KOPT-K1 (cell line): Measurements from ENCODE around the gene ITPK1.
A peak's percentile ranks its signal among the peaks of the same experiment; 100 is the strongest.

Source experiments
- H3K27ac ChIP-seq: fragments of 200-600 bp; sonication (generic); 2 replicates; pipeline ENCODE4 v1.5.1; 2016; ENCODE audit warnings: antibody characterized with exemption, mild to moderate bottlenecking, low read depth, low read length; ENCODE audit not compliant: poor library complexity, severe bottlenecking
- H3K36me3 ChIP-seq: fragments of 200-600 bp; sonication (generic); 2 replicates; pipeline ENCODE4 v1.5.1; 2017; ENCODE audit warnings: antibody characterized with exemption, mild to moderate bottlenecking, low read length, moderate library complexity; ENCODE audit not compliant: insufficient read depth
- H3K9me3 ChIP-seq: fragments of 200-600 bp; sonication (generic); 2 replicates; pipeline ENCODE4 v1.5.1; 2017; ENCODE audit warnings: antibody characterized with exemption, low read length, mild to moderate bottlenecking; ENCODE audit not compliant: insufficient read depth, poor library complexity, severe bottlenecking

Gene ITPK1

GRCh38 chr14:93101181-93101580 is 14.5 kb downstream of the ITPK1 start:
- H3K36me3 ChIP-seq, result no peaks in the 10 kb centered on the region
- no peaks in the 10 kb centered on the region for H3K9me3 ChIP-seq
- H3K27ac ChIP-seq, result no peak overlapping the region

DNA sequence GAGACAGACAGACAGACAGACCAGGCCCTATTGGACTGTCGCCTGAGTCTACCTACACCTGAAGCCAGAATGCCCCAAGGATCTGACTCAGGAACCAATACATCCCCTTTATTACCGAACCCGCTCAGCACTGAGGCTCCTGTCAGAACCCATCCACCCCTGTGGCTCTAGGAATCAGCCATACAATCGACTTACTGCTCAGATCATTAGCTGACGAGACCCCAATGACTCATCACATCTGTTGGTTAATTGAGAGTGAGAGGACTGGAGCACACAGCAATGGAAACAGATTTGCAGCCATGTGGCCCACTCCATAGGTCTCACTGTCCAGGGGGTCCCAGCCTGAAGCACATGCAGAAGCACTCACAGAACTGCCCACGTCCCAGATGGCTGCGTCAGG is 15.2 kb downstream of the ITPK1 start:
- Histone ChIP-seq H3K27ac (no peak overlapping the region), H3K9me3 (no peaks in the 10 kb centered on the region), H3K36me3 (no peaks in the 10 kb centered on the region)

- Histone ChIP-seq H3K27ac (no peak overlapping the region), H3K9me3 (no peaks in the 10 kb centered on the region), H3K36me3 (no peaks in the 10 kb centered on the region)
Observed at GRCh38 chr14:93100100-93100499, 15.6 kb downstream of the ITPK1 start.

- H3K27ac ChIP-seq, result no peak overlapping the region
- H3K36me3 ChIP-seq, result no peaks in the 10 kb centered on the region
- no peaks in the 10 kb centered on the region for H3K9me3 ChIP-seq
Observed at GRCh38 chr14:93099643-93100042, 16.1 kb downstream of the ITPK1 start.

DNA sequence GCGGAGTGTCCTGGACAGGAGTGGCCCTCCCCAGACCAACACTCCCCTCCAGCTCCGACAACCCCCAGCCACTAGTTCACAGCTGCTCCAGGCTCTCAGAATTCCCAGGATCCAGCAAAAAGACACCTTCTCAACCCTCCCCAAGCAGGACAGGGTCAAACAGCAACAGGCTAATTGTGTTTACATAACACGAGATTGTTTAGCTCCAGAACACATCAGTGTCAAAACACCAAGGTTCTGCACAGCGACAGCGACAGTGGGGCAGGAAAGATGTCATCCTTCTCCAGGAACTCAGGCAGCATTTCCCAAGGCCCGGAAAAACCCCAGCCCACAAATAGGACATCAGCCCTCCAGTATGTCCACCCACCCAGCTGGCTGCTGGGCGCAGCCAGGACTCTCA is 16.5 kb downstream of the ITPK1 start:
- no peak overlapping the region for H3K27ac ChIP-seq
- no peaks in the 10 kb centered on the region for H3K9me3 ChIP-seq
- H3K36me3 ChIP-seq, result no peaks in the 10 kb centered on the region

DNA sequence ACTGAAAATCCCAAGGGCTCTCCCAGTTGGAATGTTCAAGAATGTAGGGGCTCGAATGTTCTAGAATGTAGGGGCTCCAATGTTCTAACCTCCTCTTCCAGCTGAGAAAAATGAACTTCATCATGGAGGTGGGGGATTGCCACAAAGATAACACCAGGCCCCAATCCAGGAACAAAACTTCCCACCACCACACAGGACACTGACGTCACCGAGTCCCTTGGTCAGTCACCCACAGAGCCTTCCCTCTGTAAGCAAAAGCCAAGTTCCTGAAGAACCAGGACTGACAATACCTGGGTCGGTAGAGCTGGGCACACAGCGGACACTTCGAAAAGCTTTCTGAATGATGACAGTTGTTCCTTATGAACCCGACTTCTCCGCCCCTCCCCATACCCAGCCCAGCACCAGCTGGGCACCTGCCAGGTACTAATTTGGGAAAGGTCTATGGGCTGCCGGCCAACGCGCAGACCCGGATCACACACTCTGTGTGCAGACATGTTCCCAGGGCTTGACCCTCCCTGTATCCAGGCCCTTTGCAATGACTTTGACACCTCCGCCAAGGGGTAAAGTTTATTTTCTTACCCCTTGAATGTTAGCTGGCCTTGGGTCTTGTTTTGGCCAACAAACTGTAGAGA is 18.9 kb downstream of the ITPK1 start:
- H3K36me3 ChIP-seq, result no peaks in the 10 kb centered on the region
- no peak overlapping the region for H3K27ac ChIP-seq
- no peaks in the 10 kb centered on the region for H3K9me3 ChIP-seq

GRCh38 chr14:93095742-93096510 is 19.8 kb downstream of the ITPK1 start:
- Histone ChIP-seq H3K27ac (no peak overlapping the region), H3K9me3 (no peaks in the 10 kb centered on the region), H3K36me3 (no peaks in the 10 kb centered on the region)

DNA sequence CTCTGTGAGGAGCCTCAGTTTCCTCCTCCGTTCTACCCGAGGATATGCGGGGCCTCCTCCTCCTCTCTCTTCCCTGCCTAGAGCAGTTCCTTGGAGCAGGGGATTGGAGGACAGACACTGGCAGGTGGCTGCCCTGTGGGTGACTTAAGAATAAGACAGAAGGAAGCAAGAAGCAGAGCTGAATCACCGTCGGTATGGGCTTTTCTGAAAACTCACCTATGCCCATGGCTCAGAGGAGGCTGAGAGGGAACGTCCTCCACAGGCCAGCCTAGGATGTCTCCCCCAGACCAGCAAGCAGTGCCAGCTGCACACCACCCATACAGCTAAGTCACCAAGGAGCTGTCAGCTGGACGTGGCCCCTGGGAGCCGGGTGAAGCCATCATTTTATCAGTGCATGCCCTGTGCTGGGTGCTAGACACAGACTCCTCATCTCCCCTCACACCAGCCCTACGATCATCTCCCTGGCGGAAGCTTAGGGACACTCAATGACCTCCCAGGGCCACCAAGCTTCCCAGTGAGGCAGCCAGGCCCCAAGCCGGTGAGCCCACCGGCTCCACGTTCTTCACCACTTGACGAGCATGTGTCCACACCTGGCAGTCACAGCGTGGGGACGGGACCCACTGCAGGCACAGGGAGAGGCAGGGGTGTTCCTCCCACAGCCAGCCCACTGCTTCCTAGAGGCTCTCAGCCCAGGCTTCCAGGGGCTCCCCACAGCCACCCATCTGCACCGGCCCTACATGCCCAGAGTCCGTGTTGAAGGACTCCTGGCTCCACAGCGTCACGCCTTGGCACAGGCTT is 21.4 kb downstream of the ITPK1 start:
- H3K36me3 ChIP-seq, result no peaks in the 10 kb centered on the region
- no peaks in the 10 kb centered on the region for H3K9me3 ChIP-seq
- no peak overlapping the region for H3K27ac ChIP-seq

DNA sequence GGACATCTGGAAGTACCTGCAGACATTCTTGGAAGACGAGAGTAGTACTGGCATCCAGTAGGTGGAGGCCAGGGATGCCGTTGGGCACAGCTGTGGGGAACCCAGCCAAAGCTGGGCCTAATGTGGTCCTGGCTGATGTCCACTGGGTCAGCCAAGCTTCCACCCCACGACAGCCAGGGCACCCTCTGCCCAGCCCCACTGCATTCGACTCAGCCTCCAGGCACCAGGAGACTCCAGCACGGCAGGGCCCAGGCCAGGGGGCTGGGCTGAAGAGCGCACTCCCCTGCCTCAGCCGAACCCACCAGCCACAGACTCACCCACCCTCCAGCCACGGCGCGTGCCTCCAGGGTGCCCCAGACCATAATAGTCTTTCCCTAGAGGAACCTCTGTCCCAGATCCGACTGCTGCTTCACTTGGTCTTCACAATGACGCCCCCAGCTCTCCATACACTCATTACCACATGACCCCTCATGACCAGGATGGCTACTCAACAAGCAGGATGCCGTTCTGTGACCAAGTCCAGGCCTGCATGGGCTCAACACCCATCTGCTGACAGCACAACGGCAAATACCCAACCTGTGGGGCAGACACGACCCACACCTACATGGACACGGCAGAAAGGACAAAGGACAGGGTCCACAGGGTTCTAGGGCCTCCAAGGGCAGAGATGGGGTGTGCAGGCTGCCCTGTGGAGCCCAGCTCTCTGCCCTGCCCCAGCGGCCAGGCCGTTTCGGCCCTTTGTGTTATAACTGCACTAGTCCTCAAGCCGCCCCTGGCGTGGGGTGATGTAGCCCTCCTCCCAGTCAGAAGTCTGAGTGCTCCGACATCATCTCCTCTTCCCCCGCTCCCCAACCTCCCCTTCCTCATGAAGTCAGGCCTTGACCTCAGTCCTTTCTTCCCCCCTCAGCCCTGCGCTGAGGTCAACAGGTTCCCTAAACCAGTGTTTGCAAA is 22.8 kb downstream of the ITPK1 start:
- Histone ChIP-seq H3K36me3 (no peaks in the 10 kb centered on the region), H3K27ac (no peak overlapping the region), H3K9me3 (no peaks in the 10 kb centered on the region)

- Histone ChIP-seq H3K27ac (no peak overlapping the region), H3K9me3 (no peaks in the 10 kb centered on the region), H3K36me3 (no peaks in the 10 kb centered on the region)
Observed at GRCh38 chr14:93091666-93092065, 24.1 kb downstream of the ITPK1 start.

DNA sequence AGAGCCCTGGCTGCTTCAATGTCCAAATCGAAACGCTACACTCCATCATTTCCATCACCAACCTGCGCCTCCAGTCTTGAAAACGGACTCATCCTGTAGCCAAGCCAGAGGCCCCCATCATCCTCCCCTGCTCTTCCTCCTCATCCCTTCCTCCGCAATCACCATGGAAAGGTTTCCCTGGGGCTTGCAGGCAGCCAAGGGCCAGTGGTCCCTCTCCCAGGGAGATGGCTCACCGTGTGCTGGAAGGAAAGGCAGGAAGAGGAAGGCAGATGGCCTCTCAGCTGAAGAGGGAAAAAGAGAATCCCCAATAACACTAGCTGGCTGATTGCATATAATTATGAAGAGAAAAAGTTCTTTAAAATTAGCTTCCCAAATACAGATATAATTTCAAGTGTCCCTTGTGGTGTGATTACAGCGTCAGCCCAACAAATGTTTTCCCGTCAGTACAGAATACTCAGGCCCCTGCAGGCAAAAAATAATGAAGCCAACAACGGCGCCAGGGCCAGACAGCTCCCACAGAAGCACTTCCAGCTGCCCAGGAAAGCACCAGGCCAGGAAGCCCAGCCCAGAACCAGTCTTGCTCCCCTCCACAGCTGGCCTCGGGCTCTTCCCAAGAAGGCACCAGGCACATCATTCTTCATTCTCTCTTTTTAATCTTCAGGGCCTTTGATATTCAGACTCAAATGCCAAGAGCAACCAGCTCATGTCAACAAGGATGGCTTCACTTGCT is 24.7 kb downstream of the ITPK1 start:
- H3K27ac ChIP-seq, result no peak overlapping the region
- H3K36me3 ChIP-seq, result no peaks in the 10 kb centered on the region
- no peaks in the 10 kb centered on the region for H3K9me3 ChIP-seq

DNA sequence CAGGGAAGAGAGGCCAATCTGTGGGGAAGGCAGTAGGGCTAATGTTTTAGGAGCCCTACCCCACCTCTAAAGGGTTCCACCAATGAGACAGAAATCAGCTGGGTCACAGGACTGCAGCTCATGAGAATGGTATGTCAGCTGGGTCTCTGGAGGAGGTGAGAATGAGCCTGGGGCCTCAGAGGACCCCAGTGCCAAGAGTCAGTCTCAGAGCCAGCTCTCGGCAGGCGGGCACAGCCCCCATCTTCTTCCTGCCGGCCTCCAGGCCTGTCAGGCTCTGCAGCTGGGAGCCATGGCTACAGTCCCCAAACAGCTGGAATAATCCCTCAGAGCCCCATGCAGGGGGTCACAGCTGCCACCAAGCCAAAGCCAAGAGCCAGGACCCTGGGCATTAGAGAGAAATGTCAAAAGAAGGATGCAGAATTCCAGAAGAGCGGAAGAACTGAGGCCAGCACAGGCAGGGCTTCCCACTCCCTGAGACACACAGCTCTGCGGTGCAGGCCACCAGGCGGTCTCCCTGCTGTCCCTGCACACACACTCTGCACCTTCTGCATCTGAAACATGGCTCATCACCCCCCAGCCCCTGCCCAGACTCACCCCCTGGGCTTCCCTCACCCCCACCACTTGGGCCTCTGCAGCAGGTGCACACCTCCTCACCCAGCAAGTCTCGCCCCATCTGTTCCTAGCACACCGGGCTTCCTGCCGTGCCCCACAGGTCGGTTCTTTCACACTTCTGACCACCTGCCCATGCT is 26.0 kb downstream of the ITPK1 start:
- Histone ChIP-seq H3K36me3 (no peaks in the 10 kb centered on the region), H3K9me3 (no peaks in the 10 kb centered on the region), H3K27ac (no peak overlapping the region)

DNA sequence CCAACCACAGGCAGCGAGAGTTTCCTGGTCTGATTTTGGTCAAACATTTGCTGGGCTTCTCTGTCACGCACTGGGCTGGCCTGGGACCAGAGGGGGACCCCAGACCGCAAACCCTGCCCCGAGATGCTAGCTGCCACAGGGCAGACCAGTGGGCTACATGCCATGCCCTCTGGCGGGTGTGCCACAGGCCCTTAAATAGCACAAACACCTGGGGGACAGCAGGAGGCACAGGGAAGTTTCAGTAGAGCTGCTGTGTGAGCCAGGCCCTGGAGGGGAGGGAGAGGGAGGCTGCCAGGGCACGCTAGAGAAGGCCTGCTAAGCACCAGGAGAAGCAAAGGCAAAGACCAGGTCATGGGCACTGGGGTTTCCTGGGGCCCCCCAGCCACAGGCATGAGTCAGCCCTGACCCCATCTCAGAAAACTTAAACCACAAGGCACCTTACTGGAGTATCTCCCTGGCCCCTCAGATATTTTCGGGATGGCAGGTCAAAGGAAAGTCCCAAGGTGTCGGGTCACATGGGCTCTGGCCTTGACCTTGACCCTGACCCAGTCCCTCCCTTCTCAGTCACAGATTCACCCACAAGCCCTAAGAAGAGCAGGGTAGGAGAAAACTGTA is 29.2 kb downstream of the ITPK1 start:
- no peaks in the 10 kb centered on the region for H3K9me3 ChIP-seq
- H3K27ac ChIP-seq, result peak overlapping the region; percentile 42

More for the DNA sequence above, 29.2 kb downstream of the ITPK1 start:
- no peaks in the 10 kb centered on the region for H3K36me3 ChIP-seq
